ENCODE results near the gene ARPC5.

The ARPC5 gene

GRCh38 chr1:183655562-183656075, 20.0 kb upstream of the ARPC5 start:
- no peaks in the 10 kb centered on the region for H3K27me3 ChIP-seq (replicated peaks; ENCODE audit: control insufficient read depth, insufficient read depth, low read length)
- no peak for DNase-seq (ENCODE audit: extremely low read depth, insufficient read length)
- H3K4me3 ChIP-seq (replicated peaks; ENCODE audit: low read depth, low read length): no peak overlapping the region
- TF ChIP-seq, protein P1, sequence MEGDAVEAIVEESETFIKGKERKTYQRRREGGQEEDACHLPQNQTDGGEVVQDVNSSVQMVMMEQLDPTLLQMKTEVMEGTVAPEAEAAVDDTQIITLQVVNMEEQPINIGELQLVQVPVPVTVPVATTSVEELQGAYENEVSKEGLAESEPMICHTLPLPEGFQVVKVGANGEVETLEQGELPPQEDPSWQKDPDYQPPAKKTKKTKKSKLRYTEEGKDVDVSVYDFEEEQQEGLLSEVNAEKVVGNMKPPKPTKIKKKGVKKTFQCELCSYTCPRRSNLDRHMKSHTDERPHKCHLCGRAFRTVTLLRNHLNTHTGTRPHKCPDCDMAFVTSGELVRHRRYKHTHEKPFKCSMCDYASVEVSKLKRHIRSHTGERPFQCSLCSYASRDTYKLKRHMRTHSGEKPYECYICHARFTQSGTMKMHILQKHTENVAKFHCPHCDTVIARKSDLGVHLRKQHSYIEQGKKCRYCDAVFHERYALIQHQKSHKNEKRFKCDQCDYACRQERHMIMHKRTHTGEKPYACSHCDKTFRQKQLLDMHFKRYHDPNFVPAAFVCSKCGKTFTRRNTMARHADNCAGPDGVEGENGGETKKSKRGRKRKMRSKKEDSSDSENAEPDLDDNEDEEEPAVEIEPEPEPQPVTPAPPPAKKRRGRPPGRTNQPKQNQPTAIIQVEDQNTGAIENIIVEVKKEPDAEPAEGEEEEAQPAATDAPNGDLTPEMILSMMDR (IDR thresholded peaks at IDR 0.05; ENCODE audit: insufficient read depth, low read length, poor library complexity, severe bottlenecking): peak; percentile 80
- H3K36me3 ChIP-seq (ENCODE audit: control insufficient read depth, insufficient read depth, low read length): no peaks in the 10 kb centered on the region

GRCh38 chr1:183654706-183655105, 19.1 kb upstream of the ARPC5 start:
- no peak overlapping the region for H3K4me3 ChIP-seq (replicated peaks; ENCODE audit: low read depth, low read length)
- H3K27me3 ChIP-seq (replicated peaks; ENCODE audit: control insufficient read depth, insufficient read depth, low read length): no peaks in the 10 kb centered on the region
- TF ChIP-seq, protein P1 (IDR thresholded peaks at IDR 0.05; ENCODE audit: insufficient read depth, low read length, poor library complexity, severe bottlenecking): no peak
- H3K36me3 ChIP-seq (ENCODE audit: control insufficient read depth, insufficient read depth, low read length): no peaks in the 10 kb centered on the region
- DNase-seq (ENCODE audit: extremely low read depth, insufficient read length): no peak

DNA sequence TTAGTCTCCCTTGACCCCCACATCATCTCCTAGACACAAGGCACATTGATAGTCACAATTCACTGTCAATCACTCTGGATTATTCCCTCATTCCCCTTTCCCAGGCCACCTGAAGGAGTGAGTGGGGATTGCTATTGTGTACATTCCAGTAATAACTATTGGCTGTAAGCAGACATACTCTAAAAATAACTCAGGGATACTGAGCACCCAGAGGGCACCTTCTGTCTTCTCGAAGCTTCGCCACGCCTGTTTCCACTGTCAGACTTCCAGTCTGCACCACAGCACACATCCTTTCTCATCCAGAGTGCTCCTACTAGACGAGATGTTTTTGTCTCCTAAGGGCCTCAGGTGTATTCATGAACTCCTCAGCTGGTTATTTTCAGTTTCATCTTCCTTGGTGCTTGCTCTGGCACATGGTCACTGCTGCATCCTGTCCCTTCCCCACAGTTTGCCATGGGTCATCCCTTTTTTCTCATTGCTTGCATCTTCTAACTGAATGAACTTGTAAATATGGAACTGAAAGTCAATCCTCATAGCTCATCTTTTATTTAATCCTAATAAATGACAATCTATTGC, 18.4 kb upstream of the ARPC5 start:
- TF ChIP-seq, protein P1 (IDR thresholded peaks at IDR 0.05; ENCODE audit: insufficient read depth, low read length, poor library complexity, severe bottlenecking): no peak
- Histone ChIP-seq H3K27me3 (replicated peaks; ENCODE audit: control insufficient read depth, insufficient read depth, low read length) (no peaks in the 10 kb centered on the region), H3K36me3 (ENCODE audit: control insufficient read depth, insufficient read depth, low read length) (no peaks in the 10 kb centered on the region), H3K4me3 (replicated peaks; ENCODE audit: low read depth, low read length) (no peak overlapping the region)
- no peak for DNase-seq (ENCODE audit: extremely low read depth, insufficient read length)

GRCh38 chr1:183653462-183653794, 17.8 kb upstream of the ARPC5 start:
- no peaks in the 10 kb centered on the region for H3K27me3 ChIP-seq (replicated peaks; ENCODE audit: control insufficient read depth, insufficient read depth, low read length)
- H3K4me3 ChIP-seq (replicated peaks; ENCODE audit: low read depth, low read length): no peak overlapping the region
- TF ChIP-seq, protein P1 (IDR thresholded peaks at IDR 0.05; ENCODE audit: insufficient read depth, low read length, poor library complexity, severe bottlenecking): no peak
- no peaks in the 10 kb centered on the region for H3K36me3 ChIP-seq (ENCODE audit: control insufficient read depth, insufficient read depth, low read length)
- no peak for DNase-seq (ENCODE audit: extremely low read depth, insufficient read length)

DNA sequence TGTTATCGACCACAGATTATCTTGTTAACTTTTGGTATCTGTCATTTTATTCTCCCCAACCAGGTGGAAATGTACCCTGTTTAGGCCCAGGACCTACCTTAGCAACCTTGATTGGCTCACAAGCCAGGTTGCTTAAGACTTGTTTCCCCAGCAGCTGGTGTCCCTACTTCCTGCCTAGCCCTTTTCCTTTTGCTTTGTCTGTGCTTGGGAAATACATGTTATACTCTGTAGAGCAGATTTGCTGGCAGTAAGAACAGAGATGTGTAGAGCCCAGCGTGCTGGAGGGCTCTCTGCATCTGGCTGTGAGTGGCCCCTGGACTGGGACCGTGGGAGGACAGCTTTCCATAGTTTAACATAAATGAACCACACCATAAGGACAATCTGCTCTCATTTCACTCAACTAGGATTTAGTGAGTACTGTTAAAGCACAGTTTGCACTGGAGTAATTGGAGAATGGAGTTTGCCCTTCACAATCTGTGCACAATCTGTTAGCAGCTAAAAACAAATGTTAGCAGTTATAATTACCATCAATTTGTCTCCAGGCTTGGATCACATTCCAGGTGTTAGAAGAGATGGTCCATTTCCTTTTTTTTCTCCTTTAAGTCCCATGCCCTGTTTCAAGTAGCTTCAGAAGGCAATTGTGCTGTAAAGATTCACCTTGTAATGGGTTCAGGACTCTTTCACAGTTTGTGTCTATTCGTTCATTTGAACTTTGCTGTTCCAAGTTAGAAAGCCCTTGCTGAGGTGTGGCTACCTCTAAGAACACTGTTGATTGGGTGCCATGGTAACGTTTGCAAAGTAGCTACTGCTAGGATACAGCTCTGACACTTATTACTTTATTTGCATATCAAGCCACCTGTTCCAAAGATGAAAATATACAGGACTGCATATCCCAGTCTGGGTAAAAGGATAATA, 17.2 kb upstream of the ARPC5 start, which contains the start of gene APOBEC4:
TSS of gene APOBEC4 (minus strand) at position 770 of the 915 bp plus-strand sequence. CDS start 4,535 bp downstream, outside the sequence.
- no peak within 1 kb of the TSS for H3K4me3 ChIP-seq (replicated peaks; ENCODE audit: low read depth, low read length)
- TF ChIP-seq, protein P1 (IDR thresholded peaks at IDR 0.05; ENCODE audit: insufficient read depth, low read length, poor library complexity, severe bottlenecking): no peak
- H3K27me3 ChIP-seq (replicated peaks; ENCODE audit: control insufficient read depth, insufficient read depth, low read length): no peaks in the 10 kb centered on the region
- no peak for DNase-seq (ENCODE audit: extremely low read depth, insufficient read length)
- H3K36me3 ChIP-seq (ENCODE audit: control insufficient read depth, insufficient read depth, low read length): no peaks in the 10 kb centered on the region
